GM12872 (cell line): ENCODE measurements around the gene TOLLIP.

Source experiments
- CTCF ChIP-seq: IDR thresholded peaks from 3 replicates; pipeline ENCODE4 v1.5.1; 2011; ENCODE audit warnings: low read depth, mild to moderate bottlenecking, low read length, moderate library complexity; ENCODE audit not compliant: insufficient read depth

TOLLIP gene

GRCh38 chr11:1305501-1306056, 3.9 kb downstream of the TOLLIP start:
- TF ChIP-seq CTCF = no peak

- no peak for TF ChIP-seq CTCF
These were observed 4.4 kb downstream of the TOLLIP start for GRCh38 chr11:1305063-1305495.

GRCh38 chr11:1304380-1304779, 5.1 kb downstream of the TOLLIP start:
- no peak for TF ChIP-seq CTCF

- no peak for TF ChIP-seq CTCF
These were observed 5.5 kb downstream of the TOLLIP start for GRCh38 chr11:1303973-1304372.

- TF ChIP-seq CTCF = peak; percentile 56
These were observed 6.2 kb downstream of the TOLLIP start for GRCh38 chr11:1303126-1303821.

GRCh38 chr11:1302461-1303125, 6.8 kb downstream of the TOLLIP start:
- no peak for TF ChIP-seq CTCF

GRCh38 chr11:1302041-1302460, 7.4 kb downstream of the TOLLIP start:
- no peak for TF ChIP-seq CTCF
